Measurements from ENCODE around the gene RYR2. TPM values are rescaled to one million over a fixed set of nuclear protein-coding genes. Genes with fewer than 3 reads are reported as not detected.

RYR2 gene
- polyA plus RNA-seq, 2 of the 4 experiments (the other 2 are of a cell fraction), result 0.06 TPM; not detected in 1

- 4% methylated on average over 1 of the region's 1 CpG for WGBS (ENCODE audit: missing lambda C conversion rate)
- CTCF ChIA-PET, result interaction anchor here (1.3 kb wide), 1 partner anchor 10 kb away, joined by 3 read pairs; no protein-coding TSS in a partner anchor
Measured at GRCh38 chr1:237166086-237166485, 124.1 kb downstream of the RYR2 start.

DNA sequence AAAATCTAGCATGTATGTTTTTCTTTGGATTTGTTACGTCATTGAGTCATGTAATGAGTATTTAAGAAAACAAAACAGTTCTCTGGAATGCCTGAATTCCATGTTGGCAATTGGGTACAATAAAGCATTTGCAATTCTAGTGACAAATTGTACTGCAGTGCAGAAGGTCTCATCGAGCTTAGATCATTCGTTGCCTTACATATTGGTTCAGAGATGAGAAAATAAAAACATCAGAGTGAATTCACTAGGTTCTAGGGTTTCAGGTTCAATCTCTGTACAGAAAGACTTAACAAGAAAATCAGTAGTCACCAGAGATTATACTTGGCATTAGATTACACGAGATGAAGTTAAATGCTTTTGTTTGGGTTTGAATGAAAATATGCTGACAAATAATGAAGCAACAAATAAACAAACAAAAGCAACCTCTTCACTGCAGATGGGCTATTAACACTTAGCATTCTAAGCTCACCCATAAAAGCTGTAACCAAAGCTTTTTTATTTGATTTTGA lies 124.7 kb downstream of the RYR2 start:
- 7% methylated on average over 4 of the region's 4 CpGs for WGBS (ENCODE audit: missing lambda C conversion rate)
- no peak for ATAC-seq
- no peak for DNase-seq (ENCODE audit: low read depth in 1 of 2, low spot score in 1 of 2)
- ChIA-PET POLR2A (no interaction called here), CTCF (interaction anchor here (0.6 to 1.5 kb wide), 3 partner anchors 10 to 810 kb away, joined by 3 to 5 read pairs (median 4); no protein-coding TSS in a partner anchor)
- H3K27ac ChIP-seq, result no peak overlapping the region
- H3K9me3 ChIP-seq, result no peaks in the 10 kb centered on the region
- H3K4me2 ChIP-seq, result no peak overlapping the region
- H3K4me1 ChIP-seq, result no peaks in the 10 kb centered on the region
- no peak for TF ChIP-seq HOXB13 (CRISPR knock-in tag; IDR thresholded peaks at IDR 0.05; ENCODE audit: low read depth)
- TF ChIP-seq CBX2 (IDR thresholded peaks at IDR 0.05; ENCODE audit: borderline replicate concordance, low read depth), result no peak
- no peak for TF ChIP-seq HEYL (CRISPR knock-in tag; IDR thresholded peaks at IDR 0.05)
- TF ChIP-seq MAZ (IDR thresholded peaks at IDR 0.05; ENCODE audit: borderline replicate concordance, low read depth, low read length), result no peak
- TF ChIP-seq, protein P1, sequence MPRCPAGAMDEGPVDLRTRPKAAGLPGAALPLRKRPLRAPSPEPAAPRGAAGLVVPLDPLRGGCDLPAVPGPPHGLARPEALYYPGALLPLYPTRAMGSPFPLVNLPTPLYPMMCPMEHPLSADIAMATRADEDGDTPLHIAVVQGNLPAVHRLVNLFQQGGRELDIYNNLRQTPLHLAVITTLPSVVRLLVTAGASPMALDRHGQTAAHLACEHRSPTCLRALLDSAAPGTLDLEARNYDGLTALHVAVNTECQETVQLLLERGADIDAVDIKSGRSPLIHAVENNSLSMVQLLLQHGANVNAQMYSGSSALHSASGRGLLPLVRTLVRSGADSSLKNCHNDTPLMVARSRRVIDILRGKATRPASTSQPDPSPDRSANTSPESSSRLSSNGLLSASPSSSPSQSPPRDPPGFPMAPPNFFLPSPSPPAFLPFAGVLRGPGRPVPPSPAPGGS (IDR thresholded peaks at IDR 0.05), result no peak
- no peak for TF ChIP-seq NPAS2 (CRISPR knock-in tag; IDR thresholded peaks at IDR 0.05; ENCODE audit: borderline replicate concordance)
- no peak for TF ChIP-seq RAD21 (conservative IDR thresholded peaks at IDR 0.05 in 1 of 2, IDR thresholded peaks at IDR 0.05 in 1 of 2)
- TF ChIP-seq, protein P2, sequence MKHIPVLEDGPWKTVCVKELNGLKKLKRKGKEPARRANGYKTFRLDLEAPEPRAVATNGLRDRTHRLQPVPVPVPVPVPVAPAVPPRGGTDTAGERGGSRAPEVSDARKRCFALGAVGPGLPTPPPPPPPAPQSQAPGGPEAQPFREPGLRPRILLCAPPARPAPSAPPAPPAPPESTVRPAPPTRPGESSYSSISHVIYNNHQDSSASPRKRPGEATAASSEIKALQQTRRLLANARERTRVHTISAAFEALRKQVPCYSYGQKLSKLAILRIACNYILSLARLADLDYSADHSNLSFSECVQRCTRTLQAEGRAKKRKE (CRISPR knock-in tag; IDR thresholded peaks at IDR 0.05; ENCODE audit: low read depth), result no peak
- no peak for TF ChIP-seq ZFP36 (IDR thresholded peaks at IDR 0.05; ENCODE audit: borderline replicate concordance, partially characterized antibody)
- no peak for TF ChIP-seq TP53 (CRISPR knock-in tag; IDR thresholded peaks at IDR 0.05)
- no peak for TF ChIP-seq MAFK (IDR thresholded peaks at IDR 0.05; ENCODE audit: partially characterized antibody)
- TF ChIP-seq MYC (IDR thresholded peaks at IDR 0.05; ENCODE audit: borderline replicate concordance, low read length), result no peak
- no peak for TF ChIP-seq EHF (CRISPR knock-in tag; IDR thresholded peaks at IDR 0.05)
- H3K4me3 ChIP-seq, result no peak overlapping the region
- FAIRE-seq, result no peak

More at GRCh38 chr1:237166086-237166485, 124.1 kb downstream of the RYR2 start:
- FAIRE-seq (no peak), ATAC-seq (no peak), DNase-seq (ENCODE audit: low read depth in 1 of 2, low spot score in 1 of 2) (no peak)
- POLR2A ChIA-PET, result no interaction called here
- Histone ChIP-seq H3K4me2 (no peak overlapping the region), H3K27ac (no peak overlapping the region), H3K9me3 (no peaks in the 10 kb centered on the region), H3K4me3 (no peak overlapping the region), H3K4me1 (no peaks in the 10 kb centered on the region)
- TF ChIP-seq CEBPB (IDR thresholded peaks at IDR 0.05), result no peak

GRCh38 chr1:237170149-237170548 lies 128.2 kb downstream of the RYR2 start:
- Histone ChIP-seq H3K27ac (no peak overlapping the region), H3K9me3 (no peaks in the 10 kb centered on the region), H3K4me1 (no peaks in the 10 kb centered on the region), H3K4me3 (no peak overlapping the region), H3K4me2 (no peak overlapping the region)
- CTCF ChIA-PET, result interaction anchor here (0.6 kb wide), 1 partner anchor 112 kb away, joined by 3 read pairs; no protein-coding TSS in a partner anchor
- WGBS (ENCODE audit: missing lambda C conversion rate), result 41% methylated on average over 8 of the region's 8 CpGs
- no peak for FAIRE-seq
- DNase-seq (ENCODE audit: low read depth in 1 of 2, low spot score in 1 of 2), result no peak
- POLR2A ChIA-PET, result no interaction called here
- ATAC-seq, result no peak
- TF ChIP-seq RFX5 (IDR thresholded peaks at IDR 0.05), result no peak
- TF ChIP-seq REST (IDR thresholded peaks at IDR 0.05), result no peak
- no peak for TF ChIP-seq HMGXB4 (CRISPR knock-in tag; IDR thresholded peaks at IDR 0.05; ENCODE audit: borderline replicate concordance)
- TF ChIP-seq MAFK (IDR thresholded peaks at IDR 0.05; ENCODE audit: partially characterized antibody), result no peak
- TF ChIP-seq CHD2 (IDR thresholded peaks at IDR 0.05; ENCODE audit: low read length, partially characterized antibody), result no peak
- TF ChIP-seq CTCF (IDR thresholded peaks at IDR 0.05), result no peak
- TF ChIP-seq ZFP36 (IDR thresholded peaks at IDR 0.05; ENCODE audit: borderline replicate concordance, partially characterized antibody), result no peak
- no peak for TF ChIP-seq E2F6 (IDR thresholded peaks at IDR 0.05; ENCODE audit: borderline replicate concordance, low read depth)
- no peak for TF ChIP-seq RCOR1 (IDR thresholded peaks at IDR 0.05; ENCODE audit: low read depth, low read length)
- TF ChIP-seq EHMT2 (IDR thresholded peaks at IDR 0.05; ENCODE audit: low read depth), result no peak

Data from A549 (cell line).